Naive thymus-derived CD8-positive, alpha-beta T cell (primary cell): Measurements from ENCODE around the gene STAP2. TPM values are rescaled to one million over a fixed set of nuclear protein-coding genes. Genes with fewer than 3 reads are reported as not detected.
A peak's percentile ranks its signal among the peaks of the same experiment; 100 is the strongest.

Source experiments
- ATAC-seq, 2 donors: fragments of 150-1000 bp; cut with Tn5 transposase in 1 of 2; sonication (Bioruptor Pico), chemical (Tn5 transposase) in 1 of 2; 1 replicate in 1 of 2; 2 replicates in 1 of 2; pipeline ENCODE4 v1.10.0; 2021; ENCODE audit warnings: mild to moderate bottlenecking in 2 of 2, moderate library complexity in 2 of 2
- POLR2A ChIA-PET: fragments of 350-600 bp; sonication (Branson Sonifier 250); formaldehyde crosslinking; loops from one replicate; lab custom pipeline; 2021; ENCODE audit warnings: antibody characterized with exemption; lab: Charles Lee
- DNase-seq, 10 donors: peaks; one replicate each; pipeline versions ENCODE4 v3.0.0 to v3.0.0-alpha.2; 2020 to 2022
- H3K27ac Mint-ChIP-seq, 10 donors: one replicate each; pipeline ENCODE4 v1.8.0; 2020 to 2022; ENCODE audit warnings: mild to moderate bottlenecking in 10 of 10, mixed read lengths in 10 of 10, moderate library complexity in 4 of 10, inconsistent platforms in 1 of 10
- H3K27me3 Mint-ChIP-seq, 5 donors: one replicate each; pipeline ENCODE4 v1.8.0; 2021 to 2022; ENCODE audit warnings: mixed read lengths in 5 of 5
- H3K36me3 Mint-ChIP-seq, 3 donors: one replicate each; pipeline ENCODE4 v1.8.0; 2020 to 2022; ENCODE audit warnings: mixed read lengths in 3 of 3, mild to moderate bottlenecking in 2 of 3, inconsistent platforms in 1 of 3
- H3K4me1 Mint-ChIP-seq, 4 donors: one replicate each; pipeline ENCODE4 v1.8.0; 2021 to 2022; ENCODE audit warnings: mixed read lengths in 4 of 4
- H3K4me3 Mint-ChIP-seq, 10 donors: one replicate each; pipeline ENCODE4 v1.8.0; 2020 to 2022; ENCODE audit warnings: mild to moderate bottlenecking in 10 of 10, mixed read lengths in 10 of 10, moderate library complexity in 6 of 10, inconsistent platforms in 1 of 10
- H3K9me3 Mint-ChIP-seq, 9 donors: one replicate each; pipeline ENCODE4 v1.8.0; 2020 to 2022; ENCODE audit warnings: mixed read lengths in 9 of 9, mild to moderate bottlenecking in 3 of 9, inconsistent platforms in 1 of 9, moderate library complexity in 1 of 9
- polyA plus RNA-seq, 3 donors: library from polyadenylated mRNA; unstranded; fragments of 300-500 nt; fragmentation: Illumina TruSeq; gene quantifications; one replicate each; pipeline ENCODE4 v1.2.3, GENCODE V29; 2021
- total RNA-seq, 8 experiments: library from RNA in 2 of 8; stranded (reverse) in 2 of 8; gene quantifications; one replicate each; pipeline ENCODE4 v1.2.3 and lab custom pipeline; 2021 to 2026

Gene STAP2
- total RNA-seq, result 1 to 10 TPM; 1.4 to 2.3 TPM
- polyA plus RNA-seq, result 1 to 10 TPM; 1.3 to 2.6 (median 1.5) TPM
- 1.3 to 6.8 (median 2.0) reads per million in 6 experiments for total RNA-seq (lab: John Stamatoyannopoulos, UW)

DNA sequence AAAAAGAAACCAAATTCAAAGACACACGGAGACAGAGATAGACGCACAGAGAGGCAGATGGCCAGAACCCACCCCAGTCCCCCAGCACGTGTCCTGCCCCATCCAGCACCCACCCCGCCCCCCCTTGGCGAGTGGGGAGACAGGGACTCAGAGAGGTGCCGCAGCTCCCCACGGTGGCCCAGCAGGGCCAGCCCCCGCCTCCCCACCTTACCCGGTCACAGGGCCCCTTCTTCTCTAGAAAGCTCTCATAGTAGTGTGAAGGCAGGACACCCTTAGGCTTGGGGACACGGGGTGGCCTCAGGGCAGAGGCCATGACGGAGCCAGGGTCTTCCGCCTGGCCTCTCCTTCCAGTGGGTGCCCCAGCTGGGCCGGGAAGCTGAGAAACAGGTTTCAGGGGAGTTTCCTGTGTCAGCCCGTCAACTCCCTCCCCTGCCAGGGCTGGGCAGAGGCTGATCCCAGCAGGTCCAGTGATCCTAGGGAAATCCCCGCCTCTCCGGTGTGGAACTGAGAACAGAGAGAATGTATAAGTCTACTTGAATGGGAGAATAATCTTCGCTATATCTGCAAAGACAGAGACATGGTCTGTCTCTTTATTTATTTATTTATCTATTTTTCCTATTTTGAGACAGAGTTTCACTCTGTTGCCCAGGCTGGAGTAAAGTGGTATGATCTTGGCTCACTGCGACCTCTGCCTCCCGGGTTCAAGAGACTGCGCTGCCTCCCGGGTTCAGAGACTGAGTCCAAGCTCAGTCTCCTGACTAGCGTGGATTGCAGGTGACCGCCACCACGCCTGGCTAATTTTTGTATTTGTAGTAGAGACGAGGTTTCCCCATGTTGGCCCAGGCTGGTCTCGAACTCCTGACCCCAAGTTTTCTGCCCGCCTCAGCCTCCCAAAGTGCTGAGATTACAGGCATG lies at the start of gene STAP2:
STAP2 (minus strand) TSS at position 387 of the 915 bp plus-strand sequence; CDS start at position 313, 74 bp downstream.
- peaks cover 0 to 18% (median 0%) of the 10 kb centered on the region in 9 donors for H3K9me3 Mint-ChIP-seq
- H3K4me3 Mint-ChIP-seq, result peak within 1 kb of the TSS; percentile 82 to 95 (median 87)
- ATAC-seq, result no peak
- POLR2A ChIA-PET, result interaction anchor here (0.9 to 1.5 kb wide), 2 partner anchors 11 to 14 kb away, joined by 4 to 6 read pairs; no protein-coding TSS in a partner anchor
- H3K27me3 Mint-ChIP-seq, result peaks cover 0 to 2% (median 0%) of the 10 kb centered on the region in 5 donors
- DNase-seq, result peak in 4 of 10 donors; percentile 15 to 36 (median 28)
- H3K36me3 Mint-ChIP-seq, result peaks cover 0 to 2% (median 0%) of the 10 kb centered on the region in 3 donors
- peak within 1 kb of the TSS; percentile 69 to 97 (median 92) for H3K27ac Mint-ChIP-seq
- peaks cover 25 to 33% (median 30%) of the 10 kb centered on the region in 4 donors for H3K4me1 Mint-ChIP-seq

GRCh38 chr19:4386041-4386782 lies 47.6 kb upstream of the STAP2 start:
- H3K36me3 Mint-ChIP-seq, result peaks cover 0 to 28% (median 0%) of the 10 kb centered on the region in 3 donors
- H3K9me3 Mint-ChIP-seq, result no peaks in the 10 kb centered on the region
- H3K4me1 Mint-ChIP-seq, result peaks cover 15 to 51% (median 28%) of the 10 kb centered on the region in 4 donors
- H3K4me3 Mint-ChIP-seq, result no peak overlapping the region
- H3K27ac Mint-ChIP-seq, result peak overlapping the region in 2 of 10 donors; percentile 38 to 75
- DNase-seq (no peak), ATAC-seq (no peak)
- H3K27me3 Mint-ChIP-seq, result no peaks in the 10 kb centered on the region
- POLR2A ChIA-PET, result interaction anchor here (0.6 kb wide), 1 partner anchor 95 kb away, joined by 3 read pairs; no protein-coding TSS in a partner anchor

DNA sequence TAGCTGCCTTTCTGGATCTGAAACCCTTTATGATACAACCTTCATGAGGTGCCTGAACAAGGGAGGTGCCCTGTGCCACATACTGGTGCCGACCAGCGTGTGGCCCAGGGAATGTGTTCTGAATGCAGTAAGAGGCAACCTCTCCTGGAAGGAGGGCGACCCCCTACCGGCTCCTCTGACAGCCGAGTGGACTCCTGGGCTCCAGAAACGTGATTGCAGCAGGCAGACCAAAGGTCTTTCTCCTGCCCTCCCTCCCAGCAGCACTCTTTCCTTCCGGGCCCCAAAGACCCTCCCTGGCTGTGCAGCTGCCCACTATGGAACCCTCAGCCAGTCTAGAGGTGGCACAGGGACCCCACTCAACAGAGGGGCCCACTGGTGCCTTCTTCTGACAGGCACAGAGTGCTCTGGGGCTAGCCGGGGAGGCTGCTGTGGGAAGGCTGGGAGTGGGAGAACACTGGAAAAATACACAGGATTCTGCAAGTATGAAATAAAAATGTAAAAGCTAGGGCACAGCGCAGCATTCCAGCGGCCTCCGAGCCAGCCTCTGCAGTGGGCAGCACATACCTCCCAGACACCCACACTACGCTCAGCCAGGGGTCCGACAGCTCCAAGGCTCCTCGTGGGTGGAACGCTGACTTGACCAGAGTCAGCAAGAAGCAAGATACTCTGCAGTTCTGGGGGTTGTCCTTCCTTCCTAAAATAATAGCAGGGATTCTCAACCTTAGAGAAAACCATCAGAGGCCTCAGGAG lies 46.8 kb upstream of the STAP2 start:
- Mint-ChIP-seq H3K4me1 (peaks cover 19 to 51% (median 29%) of the 10 kb centered on the region in 4 donors), H3K4me3 (no peak overlapping the region), H3K36me3 (peaks cover 0 to 25% (median 0%) of the 10 kb centered on the region in 3 donors), H3K27me3 (no peaks in the 10 kb centered on the region), H3K27ac (peak overlapping the region in 1 of 10 donors; percentile 72), H3K9me3 (no peaks in the 10 kb centered on the region)
- POLR2A ChIA-PET, result interaction anchor here (0.6 kb wide), 1 partner anchor 95 kb away, joined by 3 read pairs; no protein-coding TSS in a partner anchor
- ATAC-seq, result no peak
- DNase-seq, result no peak

GRCh38 chr19:4380254-4380727 lies 41.7 kb upstream of the STAP2 start:
- ATAC-seq (peak; percentile 81 to 88), DNase-seq (peak; percentile 33 to 81 (median 58))
- Mint-ChIP-seq H3K4me1 (peaks cover 34 to 71% (median 54%) of the 10 kb centered on the region in 4 donors), H3K27ac (peak overlapping the region; percentile 91 to 99 (median 94)), H3K36me3 (peaks cover 0 to 4% (median 0%) of the 10 kb centered on the region in 3 donors), H3K4me3 (peak overlapping the region; percentile 70 to 94 (median 84)), H3K9me3 (no peaks in the 10 kb centered on the region), H3K27me3 (no peaks in the 10 kb centered on the region)
- POLR2A ChIA-PET, result interaction anchor here (0.9 to 3.6 kb wide), 3 partner anchors 10 to 22 kb away, joined by 4 to 17 read pairs (median 4); partner anchors contain the start of gene CHAF1A

- H3K9me3 Mint-ChIP-seq, result no peaks in the 10 kb centered on the region
- peak; percentile 54 to 57 for ATAC-seq
- POLR2A ChIA-PET, result interaction anchor here (0.6 to 3.6 kb wide), 4 partner anchors 9 to 611 kb away, joined by 3 to 17 read pairs (median 4); partner anchors contain the start of gene CHAF1A
- DNase-seq, result peak in 7 of 10 donors; percentile 19 to 51 (median 41)
- peak overlapping the region; percentile 70 to 94 (median 84) for H3K4me3 Mint-ChIP-seq
- H3K27ac Mint-ChIP-seq, result peak overlapping the region; percentile 91 to 99 (median 95)
- H3K36me3 Mint-ChIP-seq, result peaks cover 0 to 4% (median 0%) of the 10 kb centered on the region in 3 donors
- H3K4me1 Mint-ChIP-seq, result peaks cover 34 to 68% (median 55%) of the 10 kb centered on the region in 4 donors
- no peaks in the 10 kb centered on the region for H3K27me3 Mint-ChIP-seq
Observed at GRCh38 chr19:4379383-4380253, 41.0 kb upstream of the STAP2 start.

DNA sequence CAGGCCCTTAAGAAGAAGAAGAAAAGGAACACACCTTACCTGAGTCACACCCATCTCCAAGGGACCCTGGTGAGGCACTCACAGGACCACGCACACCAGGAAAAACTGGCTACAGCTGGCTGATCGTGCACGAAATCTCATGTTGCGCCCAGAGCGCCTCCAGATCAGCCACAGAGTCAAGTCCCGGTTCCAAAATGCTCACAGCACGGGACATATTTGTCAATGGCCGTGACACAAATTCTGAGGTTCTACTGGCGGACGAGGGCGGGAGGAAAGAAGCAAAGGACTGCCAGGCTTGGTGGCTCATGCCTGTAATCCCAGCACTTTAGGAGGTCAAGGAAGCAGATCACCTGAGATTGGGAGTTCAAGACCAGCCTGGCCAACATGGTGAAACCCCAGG lies 40.3 kb upstream of the STAP2 start:
- Mint-ChIP-seq H3K27ac (peak overlapping the region; percentile 14 to 99 (median 94)), H3K4me1 (peaks cover 36 to 69% (median 59%) of the 10 kb centered on the region in 4 donors), H3K36me3 (peaks cover 0 to 6% (median 0%) of the 10 kb centered on the region in 3 donors), H3K27me3 (no peaks in the 10 kb centered on the region), H3K9me3 (no peaks in the 10 kb centered on the region), H3K4me3 (peak overlapping the region; percentile 42 to 94 (median 84))
- DNase-seq (no peak), ATAC-seq (no peak)
- POLR2A ChIA-PET, result interaction anchor here (3.6 kb wide), 1 partner anchor 8 kb away, joined by 17 read pairs; no protein-coding TSS in a partner anchor

- no peak for ATAC-seq
- DNase-seq, result no peak
- Mint-ChIP-seq H3K27ac (peak overlapping the region; percentile 47 to 88 (median 74)), H3K4me3 (peak overlapping the region in 2 of 10 donors; percentile 4 to 38), H3K4me1 (peaks cover 38 to 76% (median 65%) of the 10 kb centered on the region in 4 donors), H3K9me3 (no peaks in the 10 kb centered on the region), H3K27me3 (no peaks in the 10 kb centered on the region), H3K36me3 (peaks cover 0 to 4% (median 0%) of the 10 kb centered on the region in 3 donors)
- POLR2A ChIA-PET, result no interaction called here
Observed at GRCh38 chr19:4376991-4377781, 38.6 kb upstream of the STAP2 start.

- Mint-ChIP-seq H3K27me3 (no peaks in the 10 kb centered on the region), H3K4me1 (peaks cover 34 to 78% (median 63%) of the 10 kb centered on the region in 4 donors), H3K27ac (peak overlapping the region; percentile 62 to 88 (median 78)), H3K4me3 (peak overlapping the region in 3 of 10 donors; percentile 4 to 38 (median 32)), H3K36me3 (peaks cover 0 to 4% (median 0%) of the 10 kb centered on the region in 3 donors), H3K9me3 (no peaks in the 10 kb centered on the region)
- POLR2A ChIA-PET, result no interaction called here
- ATAC-seq (no peak), DNase-seq (no peak)
Observed at GRCh38 chr19:4376671-4376990, 38.0 kb upstream of the STAP2 start.

GRCh38 chr19:4376028-4376670 lies 37.5 kb upstream of the STAP2 start:
- ATAC-seq, result no peak
- POLR2A ChIA-PET, result interaction anchor here (1.4 kb wide), 1 partner anchor 15 kb away, joined by 4 read pairs; no protein-coding TSS in a partner anchor
- DNase-seq, result no peak
- H3K4me1 Mint-ChIP-seq, result peaks cover 32 to 79% (median 61%) of the 10 kb centered on the region in 4 donors
- no peaks in the 10 kb centered on the region for H3K9me3 Mint-ChIP-seq
- H3K27ac Mint-ChIP-seq, result peak overlapping the region; percentile 65 to 88 (median 78)
- peak overlapping the region in 7 of 10 donors; percentile 4 to 52 (median 28) for H3K4me3 Mint-ChIP-seq
- peaks cover 0 to 4% (median 0%) of the 10 kb centered on the region in 3 donors for H3K36me3 Mint-ChIP-seq
- H3K27me3 Mint-ChIP-seq, result no peaks in the 10 kb centered on the region
